DOHH2 (cell line): ENCODE results near the gene RNF150.

Experiments
- H3F3A ChIP-seq: fragments of 200-600 bp; sonication (generic), shearing (Covaris generic); 2 replicates; pipeline ENCODE4 v1.6.0; 2016; ENCODE audit warnings: antibody characterized with exemption, mild to moderate bottlenecking; ENCODE audit not compliant: control insufficient read depth, insufficient read depth
- H3K27ac ChIP-seq: fragments of 200-600 bp; sonication (generic); 2 replicates; pipeline ENCODE4 v1.5.1; 2014; ENCODE audit warnings: low read depth, mild to moderate bottlenecking, low read length, moderate library complexity
- H3K27me3 ChIP-seq: fragments of 200-600 bp; sonication (generic); 2 replicates; pipeline ENCODE4 v1.6.1; 2014; ENCODE audit warnings: mild to moderate bottlenecking, low read length, mixed read lengths; ENCODE audit not compliant: control insufficient read depth
- H3K36me3 ChIP-seq: fragments of 200-600 bp; sonication (generic); 2 replicates; pipeline ENCODE4 v1.6.1; 2014; ENCODE audit warnings: mild to moderate bottlenecking, low read length, moderate library complexity, mixed read lengths; ENCODE audit not compliant: control insufficient read depth
- H3K4me1 ChIP-seq: fragments of 200-600 bp; sonication (generic); 2 replicates; pipeline ENCODE4 v1.6.1; 2014; ENCODE audit warnings: mild to moderate bottlenecking, low read length, mixed read lengths; ENCODE audit not compliant: control insufficient read depth
- H3K4me2 ChIP-seq: fragments of 200-600 bp; sonication (generic); 2 replicates; pipeline ENCODE4 v1.6.0; 2014; ENCODE audit warnings: mild to moderate bottlenecking, low read length, moderate library complexity
- H3K4me3 ChIP-seq: fragments of 200-600 bp; sonication (generic); 2 replicates; pipeline ENCODE4 v1.5.1; 2014; ENCODE audit warnings: mild to moderate bottlenecking, low read length, mixed read lengths
- H3K79me2 ChIP-seq: fragments of 200-600 bp; sonication (generic); 2 replicates; pipeline ENCODE4 v1.6.1; 2014; ENCODE audit warnings: mild to moderate bottlenecking, low read length, mixed read lengths; ENCODE audit not compliant: control insufficient read depth
- H3K9me2 ChIP-seq: fragments of 200-600 bp; sonication (generic); replicated peaks from 2 replicates; pipeline ENCODE4 v1.6.1; 2014; ENCODE audit warnings: mild to moderate bottlenecking, low read length, mixed read lengths; ENCODE audit not compliant: control insufficient read depth
- H3K9me3 ChIP-seq: fragments of 200-600 bp; sonication (generic); 2 replicates; pipeline ENCODE4 v1.6.1; 2014; ENCODE audit warnings: antibody characterized with exemption, low read length, mixed read lengths; ENCODE audit not compliant: control insufficient read depth, insufficient read depth
- H4K20me1 ChIP-seq: fragments of 200-600 bp; sonication (generic); 2 replicates; pipeline ENCODE4 v1.6.0; 2014; ENCODE audit warnings: low read depth, mild to moderate bottlenecking, antibody characterized with exemption, low read length, moderate library complexity; ENCODE audit not compliant: control insufficient read depth, insufficient read depth
- EZH2phosphoT487 ChIP-seq: fragments of 200-600 bp; sonication (generic); IDR thresholded peaks from 2 replicates; pipeline ENCODE4 v1.6.1; 2017; ENCODE audit warnings: borderline replicate concordance, mild to moderate bottlenecking, antibody characterized with exemption, low read length, moderate library complexity, mixed read lengths
- TF ChIP-seq, protein P1 (sequence below): fragments of 200-600 bp; sonication (generic); IDR thresholded peaks from one replicate; pipeline ENCODE4 v1.5.1; 2014; ENCODE audit warnings: antibody characterized with exemption, mild to moderate bottlenecking, low read depth, low read length; ENCODE audit not compliant: poor library complexity, severe bottlenecking

Gene RNF150

DNA sequence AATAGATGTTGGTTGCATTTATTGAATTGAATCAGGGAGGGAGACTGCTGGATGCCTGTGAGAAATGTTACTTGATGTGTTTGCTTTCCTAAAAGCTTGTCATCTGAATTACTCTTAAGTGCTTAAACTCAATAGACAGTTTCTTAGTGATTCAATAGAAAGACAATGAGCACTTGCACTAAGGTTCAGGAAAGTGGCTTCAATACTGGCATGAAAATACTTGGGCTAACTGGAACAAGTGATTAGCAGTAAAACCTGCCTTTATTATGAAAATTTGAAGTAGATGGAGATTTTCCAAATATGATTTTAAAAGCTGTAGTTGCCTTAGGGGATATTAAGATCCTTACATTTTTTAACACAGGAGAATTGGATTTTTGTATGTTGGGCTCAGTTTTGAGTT, 123.3 kb downstream of the RNF150 start:
- no peaks in the 10 kb centered on the region for H3F3A ChIP-seq

DNA sequence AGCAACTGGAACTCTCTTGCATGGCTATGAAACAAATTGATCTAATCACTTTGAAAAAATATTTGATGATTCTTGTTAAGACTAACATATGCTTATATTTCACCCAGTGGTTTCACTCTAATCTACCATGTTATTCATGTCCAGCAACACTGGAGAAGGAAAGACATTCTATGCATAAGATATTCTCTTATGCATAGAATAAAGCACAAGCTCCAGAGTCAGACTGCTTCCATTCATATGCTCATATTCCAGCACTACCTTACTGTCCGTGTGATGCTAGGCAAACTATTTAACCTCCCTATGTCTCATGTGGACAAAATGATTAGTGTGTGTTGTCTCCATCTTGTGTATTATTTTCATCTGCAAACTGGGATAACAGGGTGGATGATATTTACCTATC, 124.1 kb downstream of the RNF150 start:
- no peaks in the 10 kb centered on the region for H3K4me1 ChIP-seq
- no peaks in the 10 kb centered on the region for H3K27me3 ChIP-seq
- no peaks in the 10 kb centered on the region for H3K36me3 ChIP-seq
- no peaks in the 10 kb centered on the region for H3K9me2 ChIP-seq
- H3K4me3 ChIP-seq: no peak overlapping the region
- no peak overlapping the region for H3K4me2 ChIP-seq
- H4K20me1 ChIP-seq: no peaks in the 10 kb centered on the region
- no peaks in the 10 kb centered on the region for H3F3A ChIP-seq
- TF ChIP-seq EZH2phosphoT487: no peak
- TF ChIP-seq, protein P1, sequence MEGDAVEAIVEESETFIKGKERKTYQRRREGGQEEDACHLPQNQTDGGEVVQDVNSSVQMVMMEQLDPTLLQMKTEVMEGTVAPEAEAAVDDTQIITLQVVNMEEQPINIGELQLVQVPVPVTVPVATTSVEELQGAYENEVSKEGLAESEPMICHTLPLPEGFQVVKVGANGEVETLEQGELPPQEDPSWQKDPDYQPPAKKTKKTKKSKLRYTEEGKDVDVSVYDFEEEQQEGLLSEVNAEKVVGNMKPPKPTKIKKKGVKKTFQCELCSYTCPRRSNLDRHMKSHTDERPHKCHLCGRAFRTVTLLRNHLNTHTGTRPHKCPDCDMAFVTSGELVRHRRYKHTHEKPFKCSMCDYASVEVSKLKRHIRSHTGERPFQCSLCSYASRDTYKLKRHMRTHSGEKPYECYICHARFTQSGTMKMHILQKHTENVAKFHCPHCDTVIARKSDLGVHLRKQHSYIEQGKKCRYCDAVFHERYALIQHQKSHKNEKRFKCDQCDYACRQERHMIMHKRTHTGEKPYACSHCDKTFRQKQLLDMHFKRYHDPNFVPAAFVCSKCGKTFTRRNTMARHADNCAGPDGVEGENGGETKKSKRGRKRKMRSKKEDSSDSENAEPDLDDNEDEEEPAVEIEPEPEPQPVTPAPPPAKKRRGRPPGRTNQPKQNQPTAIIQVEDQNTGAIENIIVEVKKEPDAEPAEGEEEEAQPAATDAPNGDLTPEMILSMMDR: no peak
- no peaks in the 10 kb centered on the region for H3K79me2 ChIP-seq
- H3K27ac ChIP-seq: no peak overlapping the region
- H3K9me3 ChIP-seq: no peaks in the 10 kb centered on the region

More for the DNA sequence above, 123.3 kb downstream of the RNF150 start:
- TF ChIP-seq, protein P1: no peak
- TF ChIP-seq EZH2phosphoT487: no peak
- Histone ChIP-seq H3K36me3 (no peaks in the 10 kb centered on the region), H3K9me3 (no peaks in the 10 kb centered on the region), H3K4me3 (no peak overlapping the region), H3K4me1 (no peaks in the 10 kb centered on the region), H4K20me1 (no peaks in the 10 kb centered on the region), H3K27ac (no peak overlapping the region), H3K4me2 (no peak overlapping the region), H3K9me2 (no peaks in the 10 kb centered on the region), H3K79me2 (no peaks in the 10 kb centered on the region), H3K27me3 (no peaks in the 10 kb centered on the region)

DNA sequence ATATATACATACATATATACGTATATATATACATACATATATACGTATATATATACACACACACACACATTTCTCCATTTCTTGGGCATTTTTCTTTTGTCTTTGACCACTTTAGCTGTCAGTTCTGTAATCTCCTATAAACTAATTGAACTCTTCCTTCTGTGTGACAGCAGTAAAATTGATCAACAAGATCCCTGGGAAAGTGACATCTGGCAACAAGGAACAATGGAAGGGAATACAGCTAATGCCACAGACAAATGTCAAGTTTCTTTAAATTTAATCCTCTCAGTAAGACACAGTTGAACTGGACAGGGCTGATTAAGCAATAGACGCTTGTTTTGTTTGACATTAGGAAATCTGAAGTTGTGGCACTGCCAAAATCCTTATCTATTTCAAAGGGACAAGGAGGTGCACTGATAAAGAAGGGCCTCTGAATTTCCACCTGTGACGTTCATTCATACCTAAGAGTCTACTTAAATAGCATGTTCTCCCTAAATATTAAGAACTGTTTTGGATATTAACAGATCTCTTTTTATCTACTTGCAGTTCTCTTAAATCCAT, 126.9 kb downstream of the RNF150 start:
- no peaks in the 10 kb centered on the region for H3K27me3 ChIP-seq
- H3K4me3 ChIP-seq: no peak overlapping the region
- H3F3A ChIP-seq: no peaks in the 10 kb centered on the region
- no peaks in the 10 kb centered on the region for H3K36me3 ChIP-seq
- H3K4me2 ChIP-seq: no peak overlapping the region
- H3K79me2 ChIP-seq: no peaks in the 10 kb centered on the region
- no peaks in the 10 kb centered on the region for H3K9me3 ChIP-seq
- H3K27ac ChIP-seq: no peak overlapping the region
- no peaks in the 10 kb centered on the region for H4K20me1 ChIP-seq
- H3K4me1 ChIP-seq: no peaks in the 10 kb centered on the region
- TF ChIP-seq, protein P1: no peak
- TF ChIP-seq EZH2phosphoT487: no peak
- no peaks in the 10 kb centered on the region for H3K9me2 ChIP-seq
